Stomach (tissue), 9 donors: ENCODE measurements around the gene MERTK. TPM values are rescaled to one million over a fixed set of nuclear protein-coding genes. Genes with fewer than 3 reads are reported as not detected.
A peak's percentile ranks its signal among the peaks of the same experiment; 100 is the strongest.
"Not testable (repeated sequence)": the region's sequence is repeated elsewhere in the genome, so short reads cannot be mapped to it uniquely, and the experiment has no call there.

Experiments used
- DNase-seq, 2 donors: peaks; one replicate each; pipeline versions ENCODE4 v3.0.0 to v3.0.0-alpha.2; 2013 to 2019
- H3K27ac ChIP-seq, 5 donors: fragments of 200-600 bp in 4 of 5; sonication (generic) in 4 of 5; one replicate each; pipeline ENCODE4 v1.5.1; 2013 to 2019; ENCODE audit warnings: mild to moderate bottlenecking in 1 of 5, moderate library complexity in 1 of 5
- H3K27me3 ChIP-seq, 3 donors: fragments of 200-600 bp; sonication (generic); one replicate each; pipeline ENCODE4 v1.5.1; 2017 to 2019; ENCODE audit warnings: mixed run types in 1 of 3
- H3K36me3 ChIP-seq, 4 donors: fragments of 200-600 bp; sonication (generic); 1 replicate in 3 of 4; 2 replicates in 1 of 4; pipeline ENCODE4 v1.5.1; 2016 to 2019
- H3K4me1 ChIP-seq, 4 donors: fragments of 200-600 bp; sonication (generic); one replicate each; pipeline ENCODE4 v1.5.1; 2016 to 2019
- H3K4me3 ChIP-seq, 4 donors: fragments of 200-600 bp; sonication (generic) in 3 of 4; one replicate each; pipeline ENCODE4 v1.5.1; 2016 to 2019; ENCODE audit warnings: mild to moderate bottlenecking in 1 of 4
- H3K9me3 ChIP-seq, 4 donors: fragments of 200-600 bp; sonication (generic); one replicate each; pipeline ENCODE4 v1.5.1; 2016 to 2019
- EP300 ChIP-seq: sonication (generic); formaldehyde crosslinking; IDR thresholded peaks from one replicate; pipeline ENCODE4 v1.6.1; 2017; ENCODE audit warnings: antibody characterized with exemption
- POLR2A ChIP-seq, 4 donors: fragments of 450-650 bp; IDR thresholded peaks; one replicate each; pipeline ENCODE4 v1.6.1; 2016; ENCODE audit warnings: antibody characterized with exemption in 4 of 4, control low read depth in 2 of 4, mild to moderate bottlenecking in 1 of 4, moderate library complexity in 1 of 4
- POLR2AphosphoS5 ChIP-seq, 3 donors: sonication (generic); formaldehyde crosslinking; IDR thresholded peaks; one replicate each; pipeline ENCODE4 v1.6.1; 2016; ENCODE audit warnings: antibody characterized with exemption in 3 of 3
- WGBS, 5 donors: extraction: QIAGEN DNeasy Blood & Tissue Kit in 3 of 5; methylation state at CpG; one replicate each; pipeline versions ENCODE4 v1.1.5 to v1.1.7; 2013 to 2018; 5-methylcytosine and 5-hydroxymethylcytosine counted together
- intact Hi-C: fragments of 100-400 bp; cut with DNase I; formaldehyde crosslinking; loops from one replicate; pipeline ENCODE4 v1.15.1; 2023; ENCODE audit warnings: low total_unique reads
- polyA plus RNA-seq, 3 donors: library from polyadenylated mRNA; stranded (reverse); fragments of 200-250 nt; gene quantifications; one replicate each; pipeline ENCODE4 v1.2.3, GENCODE V29; 2013
- total RNA-seq, 5 donors: library from RNA; depleted of rRNA; stranded (reverse); fragments of >200 nt; gene quantifications; one replicate each; pipeline versions ENCODE4 v1.1.0 to v1.2.3, GENCODE V29; 2014 to 2016
- TF ChIP-seq, protein P1 (sequence below), 7 experiments: fragments of 450-650 bp in 4 of 7; fragments of 200-600 bp in 3 of 7; sonication (generic) in 3 of 7; IDR thresholded peaks; one replicate each; pipeline ENCODE4 v1.5.1; 2016 to 2019; ENCODE audit warnings: antibody characterized with exemption in 7 of 7, control low read depth in 2 of 7, mild to moderate bottlenecking in 1 of 7
- donor health status: healthy with polysubstance abuse.
- donor health status: Bipolar disorder and iron deficiency.
- donor health status: healthy.

The MERTK gene
- total and polyA plus RNA-seq, 8 donors, result 3.9 to 21.8 (median 10.0) TPM

DNA sequence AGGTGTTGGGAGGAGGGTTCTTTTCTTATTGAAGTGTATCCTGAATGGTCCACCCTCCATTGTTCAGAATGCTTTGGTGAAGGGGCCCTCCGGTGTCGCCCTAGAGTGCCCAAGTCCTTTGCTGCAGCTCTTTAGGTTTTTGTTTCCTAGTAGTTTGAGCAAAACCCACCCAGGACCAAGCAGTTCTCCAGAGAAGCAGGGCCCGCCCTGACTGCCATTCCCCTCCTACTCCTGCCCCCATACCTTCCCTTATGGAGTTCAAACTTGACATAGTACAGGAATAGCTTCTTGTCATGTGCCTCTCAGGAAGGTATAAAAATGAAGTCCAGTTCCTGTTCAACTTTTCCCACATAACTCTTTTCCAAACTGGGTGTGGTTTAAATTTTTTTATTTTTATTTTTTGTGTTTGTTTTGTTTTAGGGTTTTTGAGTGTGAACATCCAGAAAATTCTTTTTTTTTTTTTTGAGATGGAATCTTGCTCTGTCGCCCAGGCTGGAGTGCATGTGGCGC, 5.6 kb downstream of the MERTK start:
- H3K36me3 ChIP-seq, result no peaks in the 10 kb centered on the region
- no peak for DNase-seq
- TF ChIP-seq POLR2AphosphoS5 (IDR thresholded peaks at IDR 0.05) (no peak), EP300 (no peak), POLR2A (IDR thresholded peaks at IDR 0.05) (no peak)
- TF ChIP-seq, protein P1, sequence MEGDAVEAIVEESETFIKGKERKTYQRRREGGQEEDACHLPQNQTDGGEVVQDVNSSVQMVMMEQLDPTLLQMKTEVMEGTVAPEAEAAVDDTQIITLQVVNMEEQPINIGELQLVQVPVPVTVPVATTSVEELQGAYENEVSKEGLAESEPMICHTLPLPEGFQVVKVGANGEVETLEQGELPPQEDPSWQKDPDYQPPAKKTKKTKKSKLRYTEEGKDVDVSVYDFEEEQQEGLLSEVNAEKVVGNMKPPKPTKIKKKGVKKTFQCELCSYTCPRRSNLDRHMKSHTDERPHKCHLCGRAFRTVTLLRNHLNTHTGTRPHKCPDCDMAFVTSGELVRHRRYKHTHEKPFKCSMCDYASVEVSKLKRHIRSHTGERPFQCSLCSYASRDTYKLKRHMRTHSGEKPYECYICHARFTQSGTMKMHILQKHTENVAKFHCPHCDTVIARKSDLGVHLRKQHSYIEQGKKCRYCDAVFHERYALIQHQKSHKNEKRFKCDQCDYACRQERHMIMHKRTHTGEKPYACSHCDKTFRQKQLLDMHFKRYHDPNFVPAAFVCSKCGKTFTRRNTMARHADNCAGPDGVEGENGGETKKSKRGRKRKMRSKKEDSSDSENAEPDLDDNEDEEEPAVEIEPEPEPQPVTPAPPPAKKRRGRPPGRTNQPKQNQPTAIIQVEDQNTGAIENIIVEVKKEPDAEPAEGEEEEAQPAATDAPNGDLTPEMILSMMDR (IDR thresholded peaks at IDR 0.05), result no peak
- 85 to 92% (median 90%) methylated on average over 5 of the region's 5 CpGs for WGBS, 5 donors
- no peaks in the 10 kb centered on the region for H3K27me3 ChIP-seq
- peak overlapping the region in 4 of 5 donors; percentile 53 to 75 (median 72) for H3K27ac ChIP-seq
- intact Hi-C loops, result no loop called here
- no peak overlapping the region for H3K4me3 ChIP-seq
- no peaks in the 10 kb centered on the region for H3K9me3 ChIP-seq
- H3K4me1 ChIP-seq, result peaks cover 14 to 91% (median 70%) of the 10 kb centered on the region in 4 donors

GRCh38 chr2:111904726-111905474, 6.5 kb downstream of the MERTK start:
- no peak overlapping the region for H3K4me3 ChIP-seq
- WGBS, 5 donors, result 67 to 91% (median 82%) methylated on average over 10 of the region's 10 CpGs
- H3K27ac ChIP-seq, result peak overlapping the region; percentile 7 to 75 (median 71)
- no peaks in the 10 kb centered on the region for H3K9me3 ChIP-seq
- H3K27me3 ChIP-seq, result no peaks in the 10 kb centered on the region
- no peak for DNase-seq
- peaks cover 16 to 91% (median 70%) of the 10 kb centered on the region in 4 donors for H3K4me1 ChIP-seq
- H3K36me3 ChIP-seq, result no peaks in the 10 kb centered on the region
- intact Hi-C loops, result no loop called here
- TF ChIP-seq EP300 (no peak), POLR2A (IDR thresholded peaks at IDR 0.05) (no peak), POLR2AphosphoS5 (IDR thresholded peaks at IDR 0.05) (no peak)
- TF ChIP-seq, protein P1 (IDR thresholded peaks at IDR 0.05), result no peak

DNA sequence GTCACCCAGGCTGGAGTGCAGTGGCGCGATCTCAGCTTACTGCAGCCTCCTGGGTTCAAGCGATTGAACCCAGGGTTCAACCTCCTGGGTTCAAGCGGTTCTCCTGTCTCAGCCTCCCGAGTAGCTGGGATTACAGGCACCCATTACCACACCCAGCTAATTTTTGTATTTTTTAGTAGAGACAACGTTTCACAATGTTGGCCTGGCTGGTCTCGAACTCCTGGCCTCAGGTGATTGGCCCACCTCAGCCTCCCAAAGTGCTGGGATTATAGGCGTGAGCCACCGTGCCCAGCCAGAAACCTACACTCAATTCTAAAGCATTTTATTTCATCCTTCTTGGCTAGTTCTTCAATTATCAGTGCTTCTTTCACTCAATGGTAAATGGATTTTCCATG, 7.1 kb downstream of the MERTK start:
- H3K27me3 ChIP-seq, intact Hi-C loops, H3K36me3 ChIP-seq, DNase-seq, H3K9me3 ChIP-seq, H3K4me3 ChIP-seq: not testable (repeated sequence)
- peak overlapping the region in 4 of 5 donors; percentile 53 to 75 (median 72) for H3K27ac ChIP-seq
- H3K4me1 ChIP-seq, result peaks cover 16 to 91% (median 72%) of the 10 kb centered on the region in 4 donors
- 91 to 94% (median 94%) methylated on average over 9 of the region's 9 CpGs for WGBS, 5 donors

- Histone ChIP-seq H3K4me3 (no peak overlapping the region), H3K27ac (peak overlapping the region; percentile 37 to 75 (median 71)), H3K36me3 (no peaks in the 10 kb centered on the region), H3K27me3 (no peaks in the 10 kb centered on the region), H3K9me3 (no peaks in the 10 kb centered on the region), H3K4me1 (peaks cover 16 to 91% (median 69%) of the 10 kb centered on the region in 4 donors)
- 7 to 17% (median 10%) methylated on average over 4 of the region's 4 CpGs for WGBS, 5 donors
- DNase-seq, result peak in 1 of 2 donors; percentile 50
- TF ChIP-seq EP300 (no peak), POLR2AphosphoS5 (IDR thresholded peaks at IDR 0.05) (peak in 1 of 3 donors; percentile 18), POLR2A (IDR thresholded peaks at IDR 0.05) (no peak)
- intact Hi-C loops, result no loop called here
These were observed 7.8 kb downstream of the MERTK start for GRCh38 chr2:111905990-111906735.

- peak overlapping the region in 2 of 5 donors; percentile 66 to 73 for H3K27ac ChIP-seq
- H3K4me1 ChIP-seq, result peaks cover 16 to 81% (median 57%) of the 10 kb centered on the region in 4 donors
- no peak overlapping the region for H3K4me3 ChIP-seq
- no peak for DNase-seq
- H3K9me3 ChIP-seq, result no peaks in the 10 kb centered on the region
- H3K27me3 ChIP-seq, result no peaks in the 10 kb centered on the region
- 55 to 70% (median 63%) methylated on average over 1 of the region's 1 CpG for whole genome bisulfite sequencing, 5 donors
- intact Hi-C loops, result no loop called here
- H3K36me3 ChIP-seq, result no peaks in the 10 kb centered on the region
- TF ChIP-seq POLR2A (IDR thresholded peaks at IDR 0.05), result no peak
- no peak for TF ChIP-seq EP300
- TF ChIP-seq POLR2AphosphoS5 (IDR thresholded peaks at IDR 0.05), result no peak
- TF ChIP-seq, protein P1 (IDR thresholded peaks at IDR 0.05), result no peak
These were observed 10.2 kb downstream of the MERTK start for GRCh38 chr2:111908578-111908977.
